Anterior cingulate cortex (tissue), 58 donors: ENCODE data around the gene FBRSL1.
A peak's percentile ranks its signal among the peaks of the same experiment; 100 is the strongest.

Experiments used
- DNase-seq, 58 donors: peaks; one replicate each; lab custom pipeline; 2025; lab: John Stamatoyannopoulos, UW

Gene FBRSL1

GRCh38 chr12:132534076-132534475 is 44.1 kb downstream of the FBRSL1 start:
- no peak for DNase-seq

GRCh38 chr12:132535019-132535418 is 45.1 kb downstream of the FBRSL1 start:
- peak in 16 of 58 donors; percentile 18 to 61 (median 30) for DNase-seq

- DNase-seq = no peak
Observed at GRCh38 chr12:132536102-132536876, 46.3 kb downstream of the FBRSL1 start.

GRCh38 chr12:132537049-132537448 is 47.1 kb downstream of the FBRSL1 start:
- DNase-seq = no peak

GRCh38 chr12:132537836-132538662 is 48.1 kb downstream of the FBRSL1 start:
- no peak for DNase-seq

GRCh38 chr12:132538663-132538990 is 48.7 kb downstream of the FBRSL1 start:
- no peak for DNase-seq

GRCh38 chr12:132539016-132539773 is 49.2 kb downstream of the FBRSL1 start:
- DNase-seq = no peak

- DNase-seq = no peak
Observed at GRCh38 chr12:132540436-132540835, 50.5 kb downstream of the FBRSL1 start.

- no peak for DNase-seq
Observed at GRCh38 chr12:132541200-132541599, 51.2 kb downstream of the FBRSL1 start.

- no peak for DNase-seq
Observed at GRCh38 chr12:132541996-132542395, 52.0 kb downstream of the FBRSL1 start.

- no peak for DNase-seq
Observed at GRCh38 chr12:132542661-132543060, 52.7 kb downstream of the FBRSL1 start.

- no peak for DNase-seq
Observed at GRCh38 chr12:132543298-132544079, 53.5 kb downstream of the FBRSL1 start.

GRCh38 chr12:132544080-132544397 is 54.1 kb downstream of the FBRSL1 start:
- no peak for DNase-seq

GRCh38 chr12:132544498-132544897 is 54.5 kb downstream of the FBRSL1 start:
- no peak for DNase-seq

- no peak for DNase-seq
Observed at GRCh38 chr12:132545164-132545953, 55.4 kb downstream of the FBRSL1 start.

GRCh38 chr12:132545955-132546354 is 56.0 kb downstream of the FBRSL1 start:
- DNase-seq = no peak

- DNase-seq = no peak
Observed at GRCh38 chr12:132546647-132547046, 56.7 kb downstream of the FBRSL1 start.

GRCh38 chr12:132547205-132547740 is 57.3 kb downstream of the FBRSL1 start:
- no peak for DNase-seq

- no peak for DNase-seq
Observed at GRCh38 chr12:132548430-132549058, 58.6 kb downstream of the FBRSL1 start.
